Neural progenitor cell (in vitro differentiated cells): ENCODE results near the gene BFSP2.

Source experiments
- EZH2 ChIP-seq: fragments of 200-600 bp; sonication (generic); IDR thresholded peaks from 2 replicates; pipeline ENCODE4 v1.6.1; 2017; ENCODE audit warnings: antibody characterized with exemption, mild to moderate bottlenecking, moderate library complexity
- EZH2phosphoT487 ChIP-seq: fragments of 200-600 bp; sonication (generic); IDR thresholded peaks from 2 replicates; pipeline ENCODE4 v1.6.1; 2017; ENCODE audit warnings: antibody characterized with exemption
- TF ChIP-seq, protein P1 (sequence below): fragments of 200-600 bp; sonication (generic); IDR thresholded peaks from 2 replicates; pipeline ENCODE4 v1.5.1; 2017; ENCODE audit warnings: antibody characterized with exemption, mild to moderate bottlenecking

DNA sequence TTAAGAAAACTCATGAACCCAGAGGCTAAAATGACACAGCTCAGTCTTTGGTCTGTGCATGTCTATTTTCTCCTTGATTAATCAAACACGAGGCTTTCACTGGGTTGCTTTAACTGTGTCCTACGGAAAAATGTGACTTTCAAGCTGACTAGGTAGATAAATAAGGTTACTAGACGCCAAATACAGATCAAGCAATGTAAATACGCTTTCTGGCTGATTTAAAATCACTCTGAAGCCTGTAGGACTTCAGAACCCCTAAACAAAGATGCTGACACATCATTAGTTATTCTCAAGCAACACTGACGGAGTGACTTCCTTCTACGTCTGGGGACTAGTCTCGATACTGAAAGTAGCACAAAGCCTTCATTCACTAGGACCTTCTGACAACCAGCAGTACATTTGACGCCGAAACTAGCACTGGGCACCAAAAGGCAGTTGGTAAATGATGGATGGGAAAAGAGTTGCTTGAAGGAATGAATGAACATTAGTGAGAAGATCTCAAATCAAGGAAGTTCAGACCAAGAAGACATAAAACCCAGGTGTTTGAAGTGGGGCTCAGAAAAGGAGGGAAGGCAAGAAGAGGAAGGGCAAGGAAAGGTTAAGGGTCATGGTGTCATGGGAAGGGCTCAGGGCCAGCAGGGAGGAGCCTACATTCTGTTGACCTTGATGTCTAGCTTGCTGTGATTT lies 106.5 kb downstream of the BFSP2 start:
- TF ChIP-seq EZH2, result no peak
- TF ChIP-seq, protein P1, sequence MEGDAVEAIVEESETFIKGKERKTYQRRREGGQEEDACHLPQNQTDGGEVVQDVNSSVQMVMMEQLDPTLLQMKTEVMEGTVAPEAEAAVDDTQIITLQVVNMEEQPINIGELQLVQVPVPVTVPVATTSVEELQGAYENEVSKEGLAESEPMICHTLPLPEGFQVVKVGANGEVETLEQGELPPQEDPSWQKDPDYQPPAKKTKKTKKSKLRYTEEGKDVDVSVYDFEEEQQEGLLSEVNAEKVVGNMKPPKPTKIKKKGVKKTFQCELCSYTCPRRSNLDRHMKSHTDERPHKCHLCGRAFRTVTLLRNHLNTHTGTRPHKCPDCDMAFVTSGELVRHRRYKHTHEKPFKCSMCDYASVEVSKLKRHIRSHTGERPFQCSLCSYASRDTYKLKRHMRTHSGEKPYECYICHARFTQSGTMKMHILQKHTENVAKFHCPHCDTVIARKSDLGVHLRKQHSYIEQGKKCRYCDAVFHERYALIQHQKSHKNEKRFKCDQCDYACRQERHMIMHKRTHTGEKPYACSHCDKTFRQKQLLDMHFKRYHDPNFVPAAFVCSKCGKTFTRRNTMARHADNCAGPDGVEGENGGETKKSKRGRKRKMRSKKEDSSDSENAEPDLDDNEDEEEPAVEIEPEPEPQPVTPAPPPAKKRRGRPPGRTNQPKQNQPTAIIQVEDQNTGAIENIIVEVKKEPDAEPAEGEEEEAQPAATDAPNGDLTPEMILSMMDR, result no peak
- no peak for TF ChIP-seq EZH2phosphoT487
